Measurements from ENCODE around the gene ZNF385B. TPM values are rescaled to one million over a fixed set of nuclear protein-coding genes. Genes with fewer than 3 reads are reported as not detected.

Gene ZNF385B
- polyA plus RNA-seq, 4 donors, result 0.21 to 2.3 (median 0.22) TPM; not detected in 1

GRCh38 chr2:179511105-179511789, 350.2 kb downstream of the ZNF385B start:
- peaks cover 0 to 12% (median 0%) of the 10 kb centered on the region in 3 donors for H3K4me1 ChIP-seq (ENCODE audit: control insufficient read depth in 3 of 3, insufficient read depth in 2 of 3, low read depth in 1 of 3, low read length in 2 of 3)
- H3K4me3 ChIP-seq (ENCODE audit: low read depth in 1 of 3, low read length in 3 of 3), result no peak overlapping the region
- H3K9me3 ChIP-seq (ENCODE audit: control insufficient read depth in 2 of 2, insufficient read depth in 1 of 2, low read depth in 1 of 2, low read length in 1 of 2), result peaks cover 0 to 5% of the 10 kb centered on the region in 2 donors
- 57 to 72% (median 65%) methylated on average over 4 of the region's 4 CpGs for WGBS, 3 donors
- no peak for DNase-seq
- no peaks in the 10 kb centered on the region for H3K36me3 ChIP-seq (ENCODE audit: control insufficient read depth in 3 of 3, insufficient read depth in 2 of 3, low read depth in 1 of 3, low read length in 3 of 3)
- FAIRE-seq, result no peak
- H3K27me3 ChIP-seq (ENCODE audit: control insufficient read depth in 3 of 3, insufficient read depth in 3 of 3, low read length in 3 of 3), result no peaks in the 10 kb centered on the region
- no peak overlapping the region for H3K27ac ChIP-seq (ENCODE audit: low read depth in 1 of 3, low read length in 2 of 3)

DNA sequence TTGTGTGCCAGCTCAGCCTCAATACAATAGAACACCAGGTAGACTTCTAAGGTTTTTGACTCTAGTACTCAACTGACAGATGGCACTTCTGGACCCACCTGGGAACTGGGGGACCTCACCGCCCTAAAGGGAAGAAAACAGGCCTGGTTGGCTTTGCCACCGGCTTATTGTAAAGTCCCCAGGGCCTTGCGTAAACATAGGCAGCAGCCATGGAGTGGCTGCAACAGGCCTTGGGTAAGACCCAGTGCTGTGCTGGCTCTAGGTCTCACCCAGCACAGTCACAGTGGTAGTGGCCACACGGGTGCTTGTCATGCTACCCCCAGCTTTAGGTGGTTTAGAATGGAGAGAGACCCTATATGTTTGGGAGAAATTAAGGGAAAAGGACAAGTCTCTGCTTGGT, 366.1 kb downstream of the ZNF385B start:
- Histone ChIP-seq H3K36me3 (ENCODE audit: control insufficient read depth in 3 of 3, insufficient read depth in 2 of 3, low read depth in 1 of 3, low read length in 3 of 3) (no peaks in the 10 kb centered on the region), H3K4me3 (ENCODE audit: low read depth in 1 of 3, low read length in 3 of 3) (no peak overlapping the region), H3K9me3 (ENCODE audit: control insufficient read depth in 2 of 2, insufficient read depth in 1 of 2, low read depth in 1 of 2, low read length in 1 of 2) (peaks cover 0 to 12% of the 10 kb centered on the region in 2 donors), H3K27ac (ENCODE audit: low read depth in 1 of 3, low read length in 2 of 3) (no peak overlapping the region), H3K4me1 (ENCODE audit: control insufficient read depth in 3 of 3, insufficient read depth in 2 of 3, low read depth in 1 of 3, low read length in 2 of 3) (no peaks in the 10 kb centered on the region), H3K27me3 (ENCODE audit: control insufficient read depth in 3 of 3, insufficient read depth in 3 of 3, low read length in 3 of 3) (no peaks in the 10 kb centered on the region)
- DNase-seq (no peak), FAIRE-seq (no peak)
- 91 to 95% (median 92%) methylated on average over 4 of the region's 4 CpGs for whole genome bisulfite sequencing, 3 donors

DNA sequence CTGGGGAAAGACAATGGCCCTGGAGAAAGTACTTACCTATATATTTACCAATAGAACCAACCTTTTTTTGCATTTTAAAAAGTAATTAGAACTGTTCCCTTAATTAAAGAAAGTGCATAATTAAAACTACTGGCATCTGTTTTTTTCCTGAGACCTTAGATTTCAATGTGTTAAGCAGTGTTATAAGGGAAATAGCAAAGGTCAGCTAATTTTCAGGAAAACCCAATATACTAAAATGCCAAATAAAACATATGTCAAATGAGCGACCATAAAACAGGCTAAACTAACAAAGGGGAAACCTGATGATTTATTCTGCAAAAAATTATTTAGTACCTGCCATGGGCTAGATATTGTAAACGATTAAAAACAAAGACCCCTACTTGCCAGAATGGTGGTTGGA, 372.8 kb downstream of the ZNF385B start:
- Histone ChIP-seq H3K27ac (ENCODE audit: low read depth in 1 of 3, low read length in 2 of 3) (no peak overlapping the region), H3K36me3 (ENCODE audit: control insufficient read depth in 3 of 3, insufficient read depth in 2 of 3, low read depth in 1 of 3, low read length in 3 of 3) (no peaks in the 10 kb centered on the region), H3K27me3 (ENCODE audit: control insufficient read depth in 3 of 3, insufficient read depth in 3 of 3, low read length in 3 of 3) (no peaks in the 10 kb centered on the region), H3K4me1 (ENCODE audit: control insufficient read depth in 3 of 3, insufficient read depth in 2 of 3, low read depth in 1 of 3, low read length in 2 of 3) (peaks cover 0 to 4% (median 3%) of the 10 kb centered on the region in 3 donors), H3K9me3 (ENCODE audit: control insufficient read depth in 2 of 2, insufficient read depth in 1 of 2, low read depth in 1 of 2, low read length in 1 of 2) (no peaks in the 10 kb centered on the region), H3K4me3 (ENCODE audit: low read depth in 1 of 3, low read length in 3 of 3) (no peak overlapping the region)
- 72 to 79% (median 78%) methylated on average over 2 of the region's 2 CpGs for WGBS, 3 donors
- DNase-seq (no peak), FAIRE-seq (no peak)

- WGBS, 3 donors, result 8 to 26% (median 21%) methylated on average over 5 of the region's 5 CpGs
- no peak for FAIRE-seq
Observed at GRCh38 chr2:179487010-179487731, 374.2 kb downstream of the ZNF385B start.

GRCh38 chr2:179483131-179483530, 378.3 kb downstream of the ZNF385B start:
- H3K4me1 ChIP-seq (ENCODE audit: control insufficient read depth in 3 of 3, insufficient read depth in 2 of 3, low read depth in 1 of 3, low read length in 2 of 3), result peaks cover 0 to 4% (median 3%) of the 10 kb centered on the region in 3 donors
- FAIRE-seq (no peak), DNase-seq (no peak)
- no peak overlapping the region for H3K27ac ChIP-seq (ENCODE audit: low read depth in 1 of 3, low read length in 2 of 3)
- H3K9me3 ChIP-seq (ENCODE audit: control insufficient read depth in 2 of 2, insufficient read depth in 1 of 2, low read depth in 1 of 2, low read length in 1 of 2), result no peaks in the 10 kb centered on the region
- H3K4me3 ChIP-seq (ENCODE audit: low read depth in 1 of 3, low read length in 3 of 3), result no peak overlapping the region
- H3K36me3 ChIP-seq (ENCODE audit: control insufficient read depth in 3 of 3, insufficient read depth in 2 of 3, low read depth in 1 of 3, low read length in 3 of 3), result no peaks in the 10 kb centered on the region
- no peaks in the 10 kb centered on the region for H3K27me3 ChIP-seq (ENCODE audit: control insufficient read depth in 3 of 3, insufficient read depth in 3 of 3, low read length in 3 of 3)
- WGBS, 3 donors, result 76 to 83% (median 83%) methylated on average over 6 of the region's 6 CpGs

More at GRCh38 chr2:179487010-179487731, 374.2 kb downstream of the ZNF385B start:
- Histone ChIP-seq H3K4me3 (ENCODE audit: low read depth in 1 of 3, low read length in 3 of 3) (no peak overlapping the region), H3K9me3 (ENCODE audit: control insufficient read depth in 2 of 2, insufficient read depth in 1 of 2, low read depth in 1 of 2, low read length in 1 of 2) (no peaks in the 10 kb centered on the region), H3K27me3 (ENCODE audit: control insufficient read depth in 3 of 3, insufficient read depth in 3 of 3, low read length in 3 of 3) (no peaks in the 10 kb centered on the region), H3K27ac (ENCODE audit: low read depth in 1 of 3, low read length in 2 of 3) (peak overlapping the region in 1 of 3 donors; percentile 27), H3K36me3 (ENCODE audit: control insufficient read depth in 3 of 3, insufficient read depth in 2 of 3, low read depth in 1 of 3, low read length in 3 of 3) (no peaks in the 10 kb centered on the region), H3K4me1 (ENCODE audit: control insufficient read depth in 3 of 3, insufficient read depth in 2 of 3, low read depth in 1 of 3, low read length in 2 of 3) (peaks cover 0 to 4% (median 3%) of the 10 kb centered on the region in 3 donors)
- DNase-seq, result peak; percentile 35 to 49

DNA sequence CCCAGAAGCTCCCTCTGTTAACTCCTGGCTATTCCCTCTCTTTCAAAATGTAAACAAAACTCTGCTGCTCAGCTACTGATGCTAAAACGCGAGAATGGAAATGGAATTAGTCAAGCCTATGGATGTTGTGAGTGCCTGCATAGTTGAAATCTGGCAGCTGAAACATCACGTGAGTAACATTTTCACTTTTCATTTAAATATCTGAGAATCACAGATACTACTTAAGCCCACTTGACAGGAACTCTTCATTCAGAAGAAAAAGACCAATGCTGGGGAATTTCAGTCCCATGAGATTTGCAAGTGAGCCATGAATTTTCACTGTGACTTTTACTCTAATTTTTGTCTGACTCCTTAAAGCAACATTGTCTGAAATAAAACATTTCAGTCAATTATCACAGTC, 381.5 kb downstream of the ZNF385B start:
- no peak overlapping the region for H3K4me3 ChIP-seq (ENCODE audit: low read depth in 1 of 3, low read length in 3 of 3)
- no peak overlapping the region for H3K27ac ChIP-seq (ENCODE audit: low read depth in 1 of 3, low read length in 2 of 3)
- DNase-seq (no peak), FAIRE-seq (no peak)
- no peaks in the 10 kb centered on the region for H3K27me3 ChIP-seq (ENCODE audit: control insufficient read depth in 3 of 3, insufficient read depth in 3 of 3, low read length in 3 of 3)
- 60 to 83% (median 69%) methylated on average over 3 of the region's 3 CpGs for WGBS, 3 donors
- H3K36me3 ChIP-seq (ENCODE audit: control insufficient read depth in 3 of 3, insufficient read depth in 2 of 3, low read depth in 1 of 3, low read length in 3 of 3), result no peaks in the 10 kb centered on the region
- no peaks in the 10 kb centered on the region for H3K4me1 ChIP-seq (ENCODE audit: control insufficient read depth in 3 of 3, insufficient read depth in 2 of 3, low read depth in 1 of 3, low read length in 2 of 3)
- no peaks in the 10 kb centered on the region for H3K9me3 ChIP-seq (ENCODE audit: control insufficient read depth in 2 of 2, insufficient read depth in 1 of 2, low read depth in 1 of 2, low read length in 1 of 2)

GRCh38 chr2:179478771-179479170, 382.6 kb downstream of the ZNF385B start:
- FAIRE-seq (no peak), DNase-seq (no peak)
- Histone ChIP-seq H3K4me3 (ENCODE audit: low read depth in 1 of 3, low read length in 3 of 3) (no peak overlapping the region), H3K4me1 (ENCODE audit: control insufficient read depth in 3 of 3, insufficient read depth in 2 of 3, low read depth in 1 of 3, low read length in 2 of 3) (no peaks in the 10 kb centered on the region), H3K9me3 (ENCODE audit: control insufficient read depth in 2 of 2, insufficient read depth in 1 of 2, low read depth in 1 of 2, low read length in 1 of 2) (no peaks in the 10 kb centered on the region), H3K36me3 (ENCODE audit: control insufficient read depth in 3 of 3, insufficient read depth in 2 of 3, low read depth in 1 of 3, low read length in 3 of 3) (no peaks in the 10 kb centered on the region), H3K27me3 (ENCODE audit: control insufficient read depth in 3 of 3, insufficient read depth in 3 of 3, low read length in 3 of 3) (no peaks in the 10 kb centered on the region), H3K27ac (ENCODE audit: low read depth in 1 of 3, low read length in 2 of 3) (no peak overlapping the region)

DNA sequence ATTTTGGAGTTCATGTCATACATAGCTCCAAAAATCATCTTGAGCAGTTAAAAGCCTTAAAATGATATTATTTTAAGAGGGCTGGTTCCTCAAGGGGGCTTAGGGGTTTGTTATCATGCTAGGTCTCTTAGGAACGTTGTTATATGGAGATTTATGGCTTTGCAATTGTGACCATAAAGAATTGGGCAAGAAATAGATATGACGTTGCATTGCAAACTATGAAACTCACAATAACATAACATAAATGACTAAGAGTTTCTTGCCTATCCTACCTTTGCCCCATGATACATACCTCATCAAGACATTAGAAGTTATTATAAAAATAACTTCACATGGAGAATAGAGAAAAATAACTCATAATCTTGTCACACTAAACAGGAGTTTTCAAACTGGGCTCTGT, 390.4 kb downstream of the ZNF385B start:
- no peaks in the 10 kb centered on the region for H3K36me3 ChIP-seq (ENCODE audit: control insufficient read depth in 3 of 3, insufficient read depth in 2 of 3, low read depth in 1 of 3, low read length in 3 of 3)
- WGBS, 3 donors, result 9 to 30% (median 12%) methylated on average over 2 of the region's 2 CpGs
- DNase-seq, result peak in 1 of 2 donors; percentile 78
- peaks cover 0 to 6% (median 0%) of the 10 kb centered on the region in 3 donors for H3K4me1 ChIP-seq (ENCODE audit: control insufficient read depth in 3 of 3, insufficient read depth in 2 of 3, low read depth in 1 of 3, low read length in 2 of 3)
- no peaks in the 10 kb centered on the region for H3K9me3 ChIP-seq (ENCODE audit: control insufficient read depth in 2 of 2, insufficient read depth in 1 of 2, low read depth in 1 of 2, low read length in 1 of 2)
- FAIRE-seq, result no peak
- H3K27me3 ChIP-seq (ENCODE audit: control insufficient read depth in 3 of 3, insufficient read depth in 3 of 3, low read length in 3 of 3), result no peaks in the 10 kb centered on the region
- H3K4me3 ChIP-seq (ENCODE audit: low read depth in 1 of 3, low read length in 3 of 3), result no peak overlapping the region
- peak overlapping the region in 1 of 3 donors; percentile 13 for H3K27ac ChIP-seq (ENCODE audit: low read depth in 1 of 3, low read length in 2 of 3)
